Cardiac muscle cell (in vitro differentiated cells and primary cell): ENCODE measurements around the gene SRL. TPM values are rescaled to one million over a fixed set of nuclear protein-coding genes. Genes with fewer than 3 reads are reported as not detected.
"Not testable (repeated sequence)": the region's sequence is repeated elsewhere in the genome, so short reads cannot be mapped to it uniquely, and the experiment has no call there.

ENCODE experiments used
- DNase-seq, 2 donors: peaks; one replicate each; pipeline versions ENCODE4 v3.0.0 to v3.0.0-alpha.2; 2010 to 2017; ENCODE audit warnings: low read depth in 1 of 2, low spot score in 1 of 2
- H3K27ac ChIP-seq: fragments of 200-600 bp; sonication (generic); 2 replicates; pipeline ENCODE4 v1.5.1; 2016
- H3K27me3 ChIP-seq: fragments of 200-600 bp; sonication (generic); 2 replicates; pipeline ENCODE4 v1.6.0; 2016; ENCODE audit warnings: control low read depth
- H3K36me3 ChIP-seq: fragments of 200-600 bp; sonication (generic); 2 replicates; pipeline ENCODE4 v1.5.1; 2016; ENCODE audit warnings: control low read depth
- H3K4me1 ChIP-seq: fragments of 200-600 bp; sonication (generic); 2 replicates; pipeline ENCODE4 v1.8.1; 2017; ENCODE audit warnings: low read depth, mild to moderate bottlenecking, mixed run types
- H3K4me3 ChIP-seq: fragments of 200-600 bp; sonication (generic); 2 replicates; pipeline ENCODE4 v1.5.1; 2016; ENCODE audit warnings: mild to moderate bottlenecking
- H3K9me3 ChIP-seq: fragments of 200-600 bp; sonication (generic); 2 replicates; pipeline ENCODE4 v1.5.1; 2017; ENCODE audit warnings: low read depth, mild to moderate bottlenecking, control low read depth
- CTCF ChIP-seq: IDR thresholded peaks from 2 replicates; pipeline ENCODE4 v1.5.1; 2012; ENCODE audit warnings: low read depth, mild to moderate bottlenecking, low read length
- polyA plus RNA-seq: library from polyadenylated mRNA; unstranded; fragments of >200 nt; fragmentation: Nextera tagmentation; extraction: Ambion mirVana; gene quantifications from 2 replicates; pipeline ENCODE4 v1.2.1, GENCODE V29; 2016
- total RNA-seq: library from RNA; depleted of rRNA; stranded (reverse); fragments of >200 nt; gene quantifications from 2 replicates; pipeline ENCODE4 v1.2.3, GENCODE V29; 2016

The SRL gene
- total and polyA plus RNA-seq, 2 experiments from 2014 or later, result 45.9 to 51.1 TPM

- H3K27ac ChIP-seq, result no peak overlapping the region
- TF ChIP-seq CTCF, result peak; percentile 59
- H3K4me3 ChIP-seq, result no peak overlapping the region
- H3K36me3 ChIP-seq, result peaks cover 4% of the 10 kb centered on the region
- peaks cover 15% of the 10 kb centered on the region for H3K4me1 ChIP-seq
- H3K9me3 ChIP-seq, result no peaks in the 10 kb centered on the region
- H3K27me3 ChIP-seq, result no peaks in the 10 kb centered on the region
- peak; percentile 42 to 66 for DNase-seq
Measured at GRCh38 chr16:4261557-4262172, 19.8 kb upstream of the SRL start.

GRCh38 chr16:4260360-4260759, 18.5 kb upstream of the SRL start:
- H3K4me1 ChIP-seq, result peaks cover 15% of the 10 kb centered on the region
- no peaks in the 10 kb centered on the region for H3K27me3 ChIP-seq
- peaks cover 4% of the 10 kb centered on the region for H3K36me3 ChIP-seq
- H3K4me3 ChIP-seq, result no peak overlapping the region
- no peak for DNase-seq
- no peak for TF ChIP-seq CTCF
- H3K27ac ChIP-seq, result no peak overlapping the region
- H3K9me3 ChIP-seq, result no peaks in the 10 kb centered on the region

DNA sequence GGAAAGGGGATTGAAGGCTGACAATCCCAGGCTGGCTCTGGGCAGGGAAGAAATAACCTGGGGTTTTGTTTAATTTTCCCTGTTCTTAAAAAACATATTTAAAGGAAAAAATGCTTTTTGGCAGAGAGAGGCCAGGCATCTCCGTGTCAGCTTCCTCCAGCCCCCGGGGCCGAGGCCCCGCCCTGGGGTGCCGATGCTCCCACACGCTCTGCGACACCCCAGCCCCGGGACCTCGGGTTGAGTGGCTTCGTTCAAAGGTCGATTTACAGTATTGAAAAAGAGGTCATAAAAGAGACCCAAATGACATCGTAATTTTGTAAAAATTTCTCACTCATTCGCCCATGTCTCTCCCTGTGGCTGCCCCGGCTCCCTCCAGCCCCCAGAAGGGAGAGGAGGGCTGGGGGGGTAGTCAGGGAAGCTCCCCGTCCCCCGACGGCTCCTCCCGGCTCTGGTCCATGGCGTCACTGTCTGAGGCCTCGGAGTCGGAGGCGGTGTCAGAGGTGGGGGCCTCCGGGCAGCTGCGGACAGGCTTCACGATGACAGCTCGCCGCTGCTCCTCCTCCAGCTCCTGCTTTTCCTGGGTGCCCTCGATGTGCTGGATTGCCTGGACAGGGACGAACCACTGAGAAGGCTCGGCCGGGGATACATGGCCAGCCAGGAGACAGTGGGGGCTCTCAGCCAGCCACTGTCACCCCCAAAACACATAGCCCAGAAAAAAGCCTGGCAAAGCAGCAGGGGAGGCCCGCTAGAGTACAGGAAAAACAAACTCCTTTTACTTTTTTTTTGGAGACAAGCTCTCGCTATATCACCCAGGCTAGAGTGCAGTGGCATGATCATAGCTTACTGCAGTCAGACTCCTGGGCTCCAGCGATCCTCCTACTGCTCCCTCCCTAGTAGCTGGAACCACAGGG, 16.0 kb upstream of the SRL start:
- H3K27ac ChIP-seq, result peak overlapping the region; percentile 68
- DNase-seq, result peak in 1 of 2 donors; percentile 47
- no peak for TF ChIP-seq CTCF

GRCh38 chr16:4253394-4254150, 11.7 kb upstream of the SRL start:
- peak overlapping the region; percentile 52 for H3K4me3 ChIP-seq
- H3K27me3 ChIP-seq, result no peaks in the 10 kb centered on the region
- DNase-seq, result peak; percentile 100
- H3K27ac ChIP-seq, result peak overlapping the region; percentile 97
- no peaks in the 10 kb centered on the region for H3K36me3 ChIP-seq
- no peak for TF ChIP-seq CTCF
- no peaks in the 10 kb centered on the region for H3K9me3 ChIP-seq
- H3K4me1 ChIP-seq, result peaks cover 13% of the 10 kb centered on the region

More for the DNA sequence above, 16.0 kb upstream of the SRL start:
- no peaks in the 10 kb centered on the region for H3K27me3 ChIP-seq
- H3K9me3 ChIP-seq, result no peaks in the 10 kb centered on the region
- H3K4me3 ChIP-seq, result no peak overlapping the region
- peaks cover 4% of the 10 kb centered on the region for H3K36me3 ChIP-seq
- H3K4me1 ChIP-seq, result no peaks in the 10 kb centered on the region

- not testable (repeated sequence) for H3K36me3 ChIP-seq, H3K9me3 ChIP-seq, DNase-seq, H3K27me3 ChIP-seq
- peak overlapping the region; percentile 52 for H3K4me3 ChIP-seq
- peaks cover 19% of the 10 kb centered on the region for H3K4me1 ChIP-seq
- H3K27ac ChIP-seq, result peak overlapping the region; percentile 97
Measured at GRCh38 chr16:4253012-4253393, 11.1 kb upstream of the SRL start.
